AG04449 (cell line): ENCODE measurements around the gene NEBL.

Source experiments
- CTCF ChIA-PET: fragments of 350-600 bp; formaldehyde crosslinking; extraction: SDS; loops from one replicate; lab custom pipeline; 2021; ENCODE audit warnings: antibody characterized with exemption; lab: Yijun Ruan, JAX
- POLR2A ChIA-PET: fragments of 400-600, 350-600 bp; formaldehyde crosslinking; extraction: SDS; loops from one replicate; lab custom pipeline; 2020; ENCODE audit warnings: antibody characterized with exemption, inconsistent platforms; lab: Yijun Ruan, JAX
- DNase-seq: peaks from one replicate; pipeline ENCODE4 v3.0.0-alpha.2; 2010; ENCODE audit warnings: low read depth, low spot score
- H3K4me3 ChIP-seq: 2 replicates; pipeline ENCODE4 v1.5.1; 2011; ENCODE audit warnings: low read depth, mild to moderate bottlenecking, control low read depth, low read length
- CTCF ChIP-seq: IDR thresholded peaks from one replicate; pipeline ENCODE4 v1.5.1; 2011; ENCODE audit warnings: mild to moderate bottlenecking, moderate library complexity, low read length, control low read depth, inconsistent platforms; ENCODE audit not compliant: insufficient read depth; ENCODE audit errors: missing control alignments

The NEBL gene

GRCh38 chr10:20922033-20922432 is 24.9 kb upstream of the NEBL start:
- ChIA-PET CTCF (no interaction called here), POLR2A (no interaction called here)
- TF ChIP-seq CTCF = no peak
- no peak for DNase-seq
- H3K4me3 ChIP-seq = no peak overlapping the region

DNA sequence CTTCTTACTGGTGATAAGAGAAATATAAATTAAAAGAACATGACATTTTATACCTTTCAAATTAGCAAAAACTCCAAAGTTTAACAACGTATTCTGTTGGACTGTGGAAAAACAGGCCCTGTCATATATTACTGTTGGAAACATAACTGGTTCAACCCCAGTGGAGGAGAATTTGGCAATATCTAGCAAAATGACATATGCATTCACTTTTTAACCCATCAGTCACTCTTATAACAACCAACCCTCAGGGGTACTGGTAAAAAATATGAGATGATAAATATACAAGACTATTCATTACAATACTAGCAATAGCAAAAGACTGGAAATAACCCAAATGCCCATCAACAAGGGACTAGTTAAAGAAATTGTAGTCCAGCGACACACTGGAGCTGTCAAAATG is 22.9 kb upstream of the NEBL start:
- POLR2A ChIA-PET = no interaction called here
- CTCF ChIA-PET = interaction anchor here (0.6 kb wide), 1 partner anchor 1761 kb away, joined by 3 read pairs; no protein-coding TSS in a partner anchor
- TF ChIP-seq CTCF = no peak
- no peak overlapping the region for H3K4me3 ChIP-seq
- no peak for DNase-seq

DNA sequence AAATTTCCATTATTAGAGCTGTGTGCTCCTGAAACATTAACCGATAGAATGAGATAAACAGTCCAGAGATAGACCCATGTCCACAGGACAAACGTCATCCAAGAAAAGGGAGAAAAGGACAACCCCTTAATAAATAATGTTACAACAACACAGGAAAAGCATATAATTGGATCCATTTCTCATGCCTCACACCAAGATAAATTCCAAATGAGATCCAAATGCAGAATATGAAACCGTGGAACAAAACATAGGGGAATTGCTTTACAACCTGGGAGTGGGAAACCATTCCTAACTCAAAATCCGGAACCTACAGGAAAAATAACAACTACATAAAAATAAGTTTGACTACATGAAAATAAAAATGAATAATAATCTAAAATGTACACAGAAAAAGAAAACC is 22.4 kb upstream of the NEBL start:
- POLR2A ChIA-PET = no interaction called here
- no peak for TF ChIP-seq CTCF
- no peak for DNase-seq
- no peak overlapping the region for H3K4me3 ChIP-seq
- CTCF ChIA-PET = interaction anchor here (0.6 kb wide), 1 partner anchor 1762 kb away, joined by 3 read pairs; no protein-coding TSS in a partner anchor

DNA sequence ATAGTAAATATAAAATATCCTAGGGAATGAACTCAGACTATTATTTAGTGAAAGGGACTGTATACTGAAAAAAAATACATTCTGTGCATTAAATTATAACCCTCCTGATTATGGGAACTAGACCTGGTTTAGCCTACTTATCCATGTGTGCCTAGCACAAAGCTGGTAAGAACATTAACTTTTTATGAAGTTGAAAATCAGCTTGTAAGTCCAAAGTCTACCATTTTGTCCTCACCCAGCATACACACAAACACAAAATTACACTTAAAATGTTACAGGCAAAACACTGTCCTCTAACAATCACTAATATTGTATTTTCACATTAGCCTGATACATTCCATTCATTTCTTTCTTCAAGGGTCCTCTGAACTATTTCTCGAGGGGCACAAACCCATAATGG is 19.9 kb upstream of the NEBL start:
- CTCF ChIA-PET = no interaction called here
- H3K4me3 ChIP-seq = no peak overlapping the region
- DNase-seq = no peak
- TF ChIP-seq CTCF = no peak
- POLR2A ChIA-PET = no interaction called here

DNA sequence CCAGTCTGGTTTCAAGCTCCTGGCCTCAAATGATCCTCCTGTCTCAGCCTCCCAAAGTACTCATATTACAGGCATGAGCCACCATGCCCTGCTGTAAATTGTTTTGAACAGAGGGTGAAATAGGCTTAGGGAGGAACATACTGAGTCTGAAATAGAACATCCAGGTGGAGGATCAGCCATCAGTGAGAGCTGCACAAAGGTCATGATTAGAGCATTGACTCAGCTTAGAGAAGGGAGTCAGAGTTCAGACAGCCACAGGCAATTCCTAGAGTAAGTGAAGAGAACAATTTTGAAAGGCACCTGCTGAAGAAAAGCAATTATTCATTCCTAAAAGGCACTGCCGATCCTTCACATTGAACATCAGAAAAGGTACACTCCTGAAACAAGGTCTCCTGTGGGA is 15.9 kb upstream of the NEBL start:
- CTCF ChIA-PET = no interaction called here
- no peak for TF ChIP-seq CTCF
- POLR2A ChIA-PET = no interaction called here
- H3K4me3 ChIP-seq = no peak overlapping the region
- no peak for DNase-seq

DNA sequence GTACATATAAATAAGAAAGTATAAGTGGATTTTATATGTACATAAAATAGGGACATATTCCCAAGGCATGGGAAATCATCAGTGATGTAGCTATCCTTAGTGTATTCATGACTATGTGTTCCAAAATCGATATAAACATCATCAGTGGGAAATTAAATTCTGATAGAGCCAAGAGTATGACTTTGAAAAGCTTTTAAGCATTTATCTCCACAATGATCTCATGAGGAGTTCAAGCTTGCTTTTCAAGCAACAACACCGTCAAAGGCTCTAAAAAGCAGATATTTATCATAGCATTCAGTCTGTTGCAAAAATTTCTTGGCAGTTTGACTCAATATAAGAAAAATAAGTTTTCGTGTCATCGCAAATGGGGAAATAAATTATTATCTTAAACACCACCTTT is 14.5 kb upstream of the NEBL start:
- CTCF ChIA-PET = no interaction called here
- TF ChIP-seq CTCF = no peak
- no peak overlapping the region for H3K4me3 ChIP-seq
- POLR2A ChIA-PET = no interaction called here
- DNase-seq = no peak
